ENCODE measurements around the gene UST. TPM values are rescaled to one million over a fixed set of nuclear protein-coding genes. Genes with fewer than 3 reads are reported as not detected.

UST gene
- polyA plus RNA-seq, 1 donor (not counting 4 experiments of a cell fraction or from before 2014, with no cell fraction given), result 6.1 TPM

DNA sequence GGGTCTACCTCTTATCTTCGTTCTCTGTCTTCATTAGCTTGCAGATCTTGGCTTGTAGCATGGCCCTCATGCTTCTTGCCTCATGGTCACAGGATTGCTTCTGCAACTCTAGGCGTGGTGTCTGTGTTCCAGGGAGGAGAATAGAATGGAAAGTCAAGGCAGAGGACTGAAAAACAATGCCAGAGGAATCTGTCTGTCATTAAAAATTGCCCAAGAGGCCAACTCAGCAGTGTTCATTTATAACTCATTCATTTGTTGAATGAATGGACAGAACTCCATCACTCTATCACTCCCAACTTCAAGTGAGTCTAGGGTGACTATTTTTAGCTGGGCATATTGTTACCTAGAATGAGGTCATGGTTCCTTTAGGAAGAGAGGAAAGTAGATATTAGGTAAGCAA, 179.6 kb downstream of the UST start:
- Histone ChIP-seq H3K9me3 (ENCODE audit: control insufficient read depth, low read depth, low read length) (no peaks in the 10 kb centered on the region), H4K20me1 (ENCODE audit: control insufficient read depth, extremely low read depth, insufficient read depth, low read length) (no peaks in the 10 kb centered on the region), H3K4me1 (ENCODE audit: control insufficient read depth, extremely low read depth, insufficient read depth, low read length) (no peaks in the 10 kb centered on the region), H3K27ac (ENCODE audit: control insufficient read depth, insufficient read depth, low read length) (no peak overlapping the region), H3K9me1 (ENCODE audit: control insufficient read depth, extremely low read depth, insufficient read depth, low read length) (no peaks in the 10 kb centered on the region), H3K36me3 (ENCODE audit: control insufficient read depth in 2 of 2, extremely low read depth in 1 of 2, insufficient read depth in 2 of 2, low read length in 2 of 2) (no peaks in the 10 kb centered on the region), H3K4me2 (ENCODE audit: control insufficient read depth, extremely low read depth, insufficient read depth, low read depth, low read length) (no peak overlapping the region), H3K9ac (ENCODE audit: control insufficient read depth, extremely low read depth, insufficient read depth, low read length) (no peak overlapping the region), H3K4me3 (ENCODE audit: control insufficient read depth in 2 of 3, extremely low read depth in 1 of 3, insufficient read depth in 2 of 3, low read depth in 1 of 3, low read length in 3 of 3) (no peak overlapping the region), H3K27me3 (ENCODE audit: control insufficient read depth, extremely low read depth, insufficient read depth, low read length) (no peaks in the 10 kb centered on the region), H3K79me2 (ENCODE audit: control insufficient read depth, insufficient read depth, low read length) (no peaks in the 10 kb centered on the region), H2AFZ (ENCODE audit: control insufficient read depth, low read length) (no peak overlapping the region)
- TF ChIP-seq, protein P1, sequence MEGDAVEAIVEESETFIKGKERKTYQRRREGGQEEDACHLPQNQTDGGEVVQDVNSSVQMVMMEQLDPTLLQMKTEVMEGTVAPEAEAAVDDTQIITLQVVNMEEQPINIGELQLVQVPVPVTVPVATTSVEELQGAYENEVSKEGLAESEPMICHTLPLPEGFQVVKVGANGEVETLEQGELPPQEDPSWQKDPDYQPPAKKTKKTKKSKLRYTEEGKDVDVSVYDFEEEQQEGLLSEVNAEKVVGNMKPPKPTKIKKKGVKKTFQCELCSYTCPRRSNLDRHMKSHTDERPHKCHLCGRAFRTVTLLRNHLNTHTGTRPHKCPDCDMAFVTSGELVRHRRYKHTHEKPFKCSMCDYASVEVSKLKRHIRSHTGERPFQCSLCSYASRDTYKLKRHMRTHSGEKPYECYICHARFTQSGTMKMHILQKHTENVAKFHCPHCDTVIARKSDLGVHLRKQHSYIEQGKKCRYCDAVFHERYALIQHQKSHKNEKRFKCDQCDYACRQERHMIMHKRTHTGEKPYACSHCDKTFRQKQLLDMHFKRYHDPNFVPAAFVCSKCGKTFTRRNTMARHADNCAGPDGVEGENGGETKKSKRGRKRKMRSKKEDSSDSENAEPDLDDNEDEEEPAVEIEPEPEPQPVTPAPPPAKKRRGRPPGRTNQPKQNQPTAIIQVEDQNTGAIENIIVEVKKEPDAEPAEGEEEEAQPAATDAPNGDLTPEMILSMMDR (optimal IDR thresholded peaks at IDR 0.05 in 1 of 3, IDR thresholded peaks at IDR 0.05 in 1 of 3, conservative IDR thresholded peaks at IDR 0.05 in 1 of 3; ENCODE audit: extremely low read depth in 1 of 3, insufficient read depth in 2 of 3, low read length in 3 of 3), result no peak
- TF ChIP-seq EZH2 (IDR thresholded peaks at IDR 0.05; ENCODE audit: low read length), result no peak
- dilution Hi-C loops (cut with MboI; ENCODE audit: extremely low pct_ligation_motif_present, low sequenced_read_pairs), result no loop called here
- no peak for DNase-seq (ENCODE audit: low read depth, low spot score)
- FAIRE-seq, result no peak

DNA sequence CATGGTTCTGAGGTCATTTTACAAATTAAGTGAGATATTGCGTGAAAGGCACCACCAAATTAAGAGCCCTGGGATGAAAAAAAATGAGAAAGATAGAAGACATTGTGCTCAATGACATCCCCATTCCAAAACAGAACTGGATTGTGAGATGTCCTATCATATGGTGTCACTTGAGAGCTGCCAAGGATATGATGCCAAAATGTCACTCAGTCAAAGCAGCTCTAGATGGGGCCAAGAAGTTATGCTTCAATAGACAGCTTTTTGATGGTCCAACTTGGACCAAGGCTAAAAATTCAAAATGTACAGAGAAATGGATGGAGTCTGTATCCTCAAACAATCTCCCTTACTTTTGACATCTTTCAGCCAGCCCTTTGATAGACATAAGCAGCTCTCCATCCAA, 180.8 kb downstream of the UST start:
- Histone ChIP-seq H3K27me3 (ENCODE audit: control insufficient read depth, extremely low read depth, insufficient read depth, low read length) (no peaks in the 10 kb centered on the region), H3K4me3 (ENCODE audit: control insufficient read depth in 2 of 3, extremely low read depth in 1 of 3, insufficient read depth in 2 of 3, low read depth in 1 of 3, low read length in 3 of 3) (no peak overlapping the region), H4K20me1 (ENCODE audit: control insufficient read depth, extremely low read depth, insufficient read depth, low read length) (no peaks in the 10 kb centered on the region), H3K9me3 (ENCODE audit: control insufficient read depth, low read depth, low read length) (no peaks in the 10 kb centered on the region), H3K36me3 (ENCODE audit: control insufficient read depth in 2 of 2, extremely low read depth in 1 of 2, insufficient read depth in 2 of 2, low read length in 2 of 2) (no peaks in the 10 kb centered on the region), H3K27ac (ENCODE audit: control insufficient read depth, insufficient read depth, low read length) (no peak overlapping the region), H3K4me2 (ENCODE audit: control insufficient read depth, extremely low read depth, insufficient read depth, low read depth, low read length) (no peak overlapping the region), H3K9me1 (ENCODE audit: control insufficient read depth, extremely low read depth, insufficient read depth, low read length) (no peaks in the 10 kb centered on the region), H2AFZ (ENCODE audit: control insufficient read depth, low read length) (no peak overlapping the region), H3K4me1 (ENCODE audit: control insufficient read depth, extremely low read depth, insufficient read depth, low read length) (no peaks in the 10 kb centered on the region), H3K9ac (ENCODE audit: control insufficient read depth, extremely low read depth, insufficient read depth, low read length) (no peak overlapping the region), H3K79me2 (ENCODE audit: control insufficient read depth, insufficient read depth, low read length) (no peaks in the 10 kb centered on the region)
- no peak for TF ChIP-seq EZH2 (IDR thresholded peaks at IDR 0.05; ENCODE audit: low read length)
- TF ChIP-seq, protein P1 (optimal IDR thresholded peaks at IDR 0.05 in 1 of 3, IDR thresholded peaks at IDR 0.05 in 1 of 3, conservative IDR thresholded peaks at IDR 0.05 in 1 of 3; ENCODE audit: extremely low read depth in 1 of 3, insufficient read depth in 2 of 3, low read length in 3 of 3), result no peak
- DNase-seq (ENCODE audit: low read depth, low spot score), result no peak
- dilution Hi-C loops (cut with MboI; ENCODE audit: extremely low pct_ligation_motif_present, low sequenced_read_pairs), result no loop called here
- no peak for FAIRE-seq
